ENCODE data around the gene TMEM185B.
A peak's percentile ranks its signal among the peaks of the same experiment; 100 is the strongest.

Gene TMEM185B

GRCh38 chr2:120262761-120263428 is 39.7 kb upstream of the TMEM185B start:
- TF ChIP-seq EZH2phosphoT487 (IDR thresholded peaks at IDR 0.05; ENCODE audit: borderline replicate concordance, low read length) (no peak), CTCF (IDR thresholded peaks at IDR 0.05; ENCODE audit: low read depth, low read length, poor library complexity, severe bottlenecking) (no peak)
- H3F3A ChIP-seq (ENCODE audit: control insufficient read depth, insufficient read depth): no peaks in the 10 kb centered on the region

GRCh38 chr2:120262150-120262549 is 39.0 kb upstream of the TMEM185B start:
- H3K4me1 ChIP-seq (ENCODE audit: control insufficient read depth, low read length): peaks cover 21% of the 10 kb centered on the region
- no peaks in the 10 kb centered on the region for H3K36me3 ChIP-seq (ENCODE audit: control insufficient read depth, low read length)
- H3K9me2 ChIP-seq (replicated peaks; ENCODE audit: control insufficient read depth, low read length): no peaks in the 10 kb centered on the region
- H3F3A ChIP-seq (ENCODE audit: control insufficient read depth, insufficient read depth): no peaks in the 10 kb centered on the region
- no peak overlapping the region for H3K4me3 ChIP-seq (ENCODE audit: low read length)
- no peaks in the 10 kb centered on the region for H3K27me3 ChIP-seq (ENCODE audit: control insufficient read depth, low read length)
- H3K4me2 ChIP-seq (ENCODE audit: low read length): no peak overlapping the region
- no peaks in the 10 kb centered on the region for H3K9me3 ChIP-seq (ENCODE audit: control insufficient read depth, insufficient read depth, low read length)
- H3K27ac ChIP-seq (ENCODE audit: low read depth, low read length): no peak overlapping the region
- H4K20me1 ChIP-seq (ENCODE audit: control insufficient read depth, insufficient read depth, low read depth, low read length): 0 out of 2 replicates have a peak, but pooled peaks cover 5% of the 10 kb centered on the region
- TF ChIP-seq EZH2phosphoT487 (IDR thresholded peaks at IDR 0.05; ENCODE audit: borderline replicate concordance, low read length): no peak
- no peak for TF ChIP-seq CTCF (IDR thresholded peaks at IDR 0.05; ENCODE audit: low read depth, low read length, poor library complexity, severe bottlenecking)
- peaks cover 2% of the 10 kb centered on the region; the same call in 1 of the 2 replicates for H3K79me2 ChIP-seq (ENCODE audit: control insufficient read depth, low read length)

More at GRCh38 chr2:120262761-120263428, 39.7 kb upstream of the TMEM185B start:
- Histone ChIP-seq H3K27ac (ENCODE audit: low read depth, low read length) (no peak overlapping the region), H3K36me3 (ENCODE audit: control insufficient read depth, low read length) (no peaks in the 10 kb centered on the region), H3K27me3 (ENCODE audit: control insufficient read depth, low read length) (no peaks in the 10 kb centered on the region), H3K4me2 (ENCODE audit: low read length) (no peak overlapping the region), H3K4me1 (ENCODE audit: control insufficient read depth, low read length) (peaks cover 13% of the 10 kb centered on the region), H4K20me1 (ENCODE audit: control insufficient read depth, insufficient read depth, low read depth, low read length) (0 out of 2 replicates have a peak, but pooled peaks cover 5% of the 10 kb centered on the region), H3K79me2 (ENCODE audit: control insufficient read depth, low read length) (peaks cover 2% of the 10 kb centered on the region; the same call in 1 of the 2 replicates), H3K4me3 (ENCODE audit: low read length) (no peak overlapping the region), H3K9me3 (ENCODE audit: control insufficient read depth, insufficient read depth, low read length) (no peaks in the 10 kb centered on the region), H3K9me2 (replicated peaks; ENCODE audit: control insufficient read depth, low read length) (no peaks in the 10 kb centered on the region)

- Histone ChIP-seq H3K79me2 (ENCODE audit: control insufficient read depth, low read length) (peaks cover 2% of the 10 kb centered on the region; the same call in 1 of the 2 replicates), H4K20me1 (ENCODE audit: control insufficient read depth, insufficient read depth, low read depth, low read length) (0 out of 2 replicates have a peak, but pooled peaks cover 5% of the 10 kb centered on the region), H3K4me1 (ENCODE audit: control insufficient read depth, low read length) (peaks cover 26% of the 10 kb centered on the region), H3F3A (ENCODE audit: control insufficient read depth, insufficient read depth) (no peaks in the 10 kb centered on the region), H3K4me3 (ENCODE audit: low read length) (no peak overlapping the region), H3K4me2 (ENCODE audit: low read length) (peak overlapping the region; percentile 13; the same call in 1 of the 2 replicates), H3K9me2 (replicated peaks; ENCODE audit: control insufficient read depth, low read length) (no peaks in the 10 kb centered on the region), H3K27me3 (ENCODE audit: control insufficient read depth, low read length) (no peaks in the 10 kb centered on the region), H3K9me3 (ENCODE audit: control insufficient read depth, insufficient read depth, low read length) (no peaks in the 10 kb centered on the region), H3K27ac (ENCODE audit: low read depth, low read length) (no peak overlapping the region), H3K36me3 (ENCODE audit: control insufficient read depth, low read length) (no peaks in the 10 kb centered on the region)
- TF ChIP-seq EZH2phosphoT487 (IDR thresholded peaks at IDR 0.05; ENCODE audit: borderline replicate concordance, low read length): no peak
- no peak for TF ChIP-seq CTCF (IDR thresholded peaks at IDR 0.05; ENCODE audit: low read depth, low read length, poor library complexity, severe bottlenecking)
Observed at GRCh38 chr2:120261387-120262006, 38.3 kb upstream of the TMEM185B start.

Measured in DOHH2 (cell line).